Sigmoid colon (tissue), 4 donors: ENCODE measurements around the gene SLC38A7.

ENCODE experiments used
- EP300 ChIP-seq, 4 donors: sonication (generic); formaldehyde crosslinking; IDR thresholded peaks; one replicate each; pipeline ENCODE4 v1.6.1; 2017; ENCODE audit warnings: antibody characterized with exemption in 4 of 4
- POLR2AphosphoS5 ChIP-seq, 4 donors: sonication (generic); formaldehyde crosslinking; IDR thresholded peaks; one replicate each; pipeline ENCODE4 v1.6.1; 2017; ENCODE audit warnings: antibody characterized with exemption in 4 of 4
- TF ChIP-seq, protein P1 (sequence below), 4 experiments: fragments of 450-650 bp in 3 of 4; fragments of 200-600 bp in 1 of 4; IDR thresholded peaks; one replicate each; pipeline ENCODE4 v1.5.1; 2016 to 2019; ENCODE audit warnings: antibody characterized with exemption in 4 of 4, mild to moderate bottlenecking in 3 of 4, moderate library complexity in 2 of 4

DNA sequence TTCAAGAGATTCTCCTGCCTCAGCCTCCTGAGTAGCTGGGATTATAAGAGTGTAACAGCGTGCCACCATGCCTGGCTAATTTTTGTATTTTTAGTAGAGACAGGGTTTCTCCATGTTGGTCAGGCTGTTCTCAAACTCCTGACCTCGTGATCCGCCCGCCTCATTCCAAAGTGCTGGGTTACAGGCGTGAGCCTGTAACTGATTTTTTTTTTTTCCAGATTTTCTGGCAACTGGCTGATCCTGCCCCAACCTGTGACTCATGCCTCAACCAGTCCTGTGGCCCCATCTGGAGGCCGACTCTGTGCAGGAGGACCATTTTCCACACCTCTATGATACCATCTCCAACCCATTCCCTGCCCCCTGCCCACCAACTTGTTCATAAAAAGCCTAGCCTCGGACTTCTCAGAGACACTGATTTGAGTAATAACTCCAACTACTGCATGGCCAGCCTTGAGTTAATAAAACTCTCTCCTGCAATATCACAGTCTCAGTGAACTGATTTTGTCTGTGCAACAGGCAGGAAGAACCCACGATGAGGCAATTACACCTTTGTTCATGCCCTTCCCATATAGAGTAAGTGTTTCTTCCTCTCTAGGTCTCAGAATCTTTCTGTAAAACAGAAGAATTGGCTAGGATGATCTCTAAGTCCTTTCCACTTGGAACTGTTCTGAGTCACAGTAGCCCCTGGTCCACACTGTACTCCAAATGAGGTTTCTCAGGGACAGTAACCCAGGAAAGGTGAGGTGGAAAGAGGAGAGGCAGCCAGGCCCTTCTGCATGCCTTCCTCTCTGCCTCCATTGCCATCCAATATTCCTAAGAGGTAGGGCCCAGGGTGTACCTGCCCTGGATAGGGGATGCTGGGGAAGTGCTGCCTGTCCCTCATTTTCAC lies 46.2 kb downstream of the SLC38A7 start:
- no peak for TF ChIP-seq EP300 (IDR thresholded peaks at IDR 0.05)
- no peak for TF ChIP-seq POLR2AphosphoS5 (IDR thresholded peaks at IDR 0.05)
- TF ChIP-seq, protein P1, sequence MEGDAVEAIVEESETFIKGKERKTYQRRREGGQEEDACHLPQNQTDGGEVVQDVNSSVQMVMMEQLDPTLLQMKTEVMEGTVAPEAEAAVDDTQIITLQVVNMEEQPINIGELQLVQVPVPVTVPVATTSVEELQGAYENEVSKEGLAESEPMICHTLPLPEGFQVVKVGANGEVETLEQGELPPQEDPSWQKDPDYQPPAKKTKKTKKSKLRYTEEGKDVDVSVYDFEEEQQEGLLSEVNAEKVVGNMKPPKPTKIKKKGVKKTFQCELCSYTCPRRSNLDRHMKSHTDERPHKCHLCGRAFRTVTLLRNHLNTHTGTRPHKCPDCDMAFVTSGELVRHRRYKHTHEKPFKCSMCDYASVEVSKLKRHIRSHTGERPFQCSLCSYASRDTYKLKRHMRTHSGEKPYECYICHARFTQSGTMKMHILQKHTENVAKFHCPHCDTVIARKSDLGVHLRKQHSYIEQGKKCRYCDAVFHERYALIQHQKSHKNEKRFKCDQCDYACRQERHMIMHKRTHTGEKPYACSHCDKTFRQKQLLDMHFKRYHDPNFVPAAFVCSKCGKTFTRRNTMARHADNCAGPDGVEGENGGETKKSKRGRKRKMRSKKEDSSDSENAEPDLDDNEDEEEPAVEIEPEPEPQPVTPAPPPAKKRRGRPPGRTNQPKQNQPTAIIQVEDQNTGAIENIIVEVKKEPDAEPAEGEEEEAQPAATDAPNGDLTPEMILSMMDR (IDR thresholded peaks at IDR 0.05) = no peak
